GM15510 (cell line): ENCODE data around the gene PLXNA4.

ENCODE experiments used
- POLR2A ChIP-seq: IDR thresholded peaks from 3 replicates; pipeline ENCODE4 v1.6.1; 2011; ENCODE audit warnings: borderline replicate concordance; ENCODE audit not compliant: insufficient read length; ENCODE audit errors: extremely low read depth

Gene PLXNA4

DNA sequence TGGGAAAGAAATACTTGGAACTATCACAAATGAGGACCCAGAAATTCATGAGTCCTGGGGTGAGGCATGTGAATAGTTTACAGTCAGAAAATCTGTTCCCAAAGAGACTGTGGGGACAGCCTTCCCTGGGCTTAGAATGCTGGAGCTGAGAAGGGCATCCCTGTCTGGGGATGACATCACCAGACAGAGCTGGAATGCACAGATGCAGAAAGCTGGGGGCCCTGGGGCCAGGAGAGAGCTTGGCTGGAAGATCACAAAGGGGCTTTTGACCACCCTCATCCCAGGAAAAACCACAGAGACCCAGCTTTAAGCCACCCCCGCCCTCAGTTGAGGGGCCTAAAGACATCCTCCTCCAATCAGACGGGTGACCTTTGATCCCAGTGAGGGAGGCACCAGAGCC, 264.5 kb downstream of the PLXNA4 start:
- no peak for TF ChIP-seq POLR2A

DNA sequence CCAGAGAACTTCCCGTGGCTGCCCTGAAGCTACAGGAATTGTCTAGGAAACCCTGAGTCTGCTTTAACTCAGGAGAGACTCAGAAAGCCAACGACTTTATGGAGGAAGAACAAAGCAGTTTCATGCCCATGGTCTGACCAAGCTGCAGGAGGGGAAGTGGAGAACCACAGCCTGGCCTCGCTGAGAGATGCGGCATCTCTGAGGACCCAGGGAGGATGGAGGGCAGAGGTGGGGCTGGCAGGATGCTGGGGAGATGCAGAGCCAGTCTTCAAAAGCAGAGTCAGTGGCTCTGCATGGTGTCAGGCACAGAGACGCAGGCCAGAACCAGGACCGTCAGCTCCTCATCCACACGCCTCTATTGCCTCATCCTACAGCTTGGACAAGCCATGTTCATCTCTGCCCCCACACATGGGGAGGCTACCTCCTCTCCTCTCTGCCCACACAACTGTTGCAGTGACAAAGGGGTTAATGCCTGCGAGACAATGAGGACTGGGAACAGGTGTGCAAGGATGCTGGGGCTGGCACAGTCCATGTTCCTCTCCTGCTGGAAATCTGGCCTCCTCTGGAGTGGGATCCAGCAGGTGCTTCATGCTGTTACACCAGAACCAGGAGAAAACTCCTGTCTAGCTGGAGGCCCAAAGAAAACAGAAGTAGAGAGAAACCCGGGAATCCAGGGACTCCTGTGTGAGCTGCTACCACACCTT, 267.0 kb downstream of the PLXNA4 start:
- TF ChIP-seq POLR2A: no peak

DNA sequence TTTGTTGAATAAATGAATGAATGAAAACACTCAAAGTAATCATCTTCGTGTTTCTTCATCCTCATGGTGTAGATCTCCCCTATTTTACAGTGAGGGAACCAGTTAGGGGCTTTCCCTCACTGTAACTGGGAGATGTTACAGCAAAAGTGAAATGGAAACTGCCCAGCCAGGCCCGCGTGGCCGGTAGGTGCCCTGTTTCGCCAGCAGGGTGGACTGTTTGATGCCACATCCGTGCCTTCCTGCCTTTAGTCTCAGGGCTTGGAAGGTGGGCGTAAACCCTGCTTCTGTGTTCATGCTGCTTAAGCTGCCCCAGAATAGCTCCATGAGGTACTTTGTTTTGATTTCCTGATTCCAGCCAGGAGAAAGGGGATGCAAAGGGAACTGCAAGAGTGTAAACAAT, 268.8 kb downstream of the PLXNA4 start:
- no peak for TF ChIP-seq POLR2A

- no peak for TF ChIP-seq POLR2A
Measured at GRCh38 chr7:132300599-132301277, 275.5 kb downstream of the PLXNA4 start.

GRCh38 chr7:132298790-132299189, 277.5 kb downstream of the PLXNA4 start:
- no peak for TF ChIP-seq POLR2A

GRCh38 chr7:132296820-132297219, 279.4 kb downstream of the PLXNA4 start:
- no peak for TF ChIP-seq POLR2A

GRCh38 chr7:132295175-132295574, 281.1 kb downstream of the PLXNA4 start:
- TF ChIP-seq POLR2A: no peak

DNA sequence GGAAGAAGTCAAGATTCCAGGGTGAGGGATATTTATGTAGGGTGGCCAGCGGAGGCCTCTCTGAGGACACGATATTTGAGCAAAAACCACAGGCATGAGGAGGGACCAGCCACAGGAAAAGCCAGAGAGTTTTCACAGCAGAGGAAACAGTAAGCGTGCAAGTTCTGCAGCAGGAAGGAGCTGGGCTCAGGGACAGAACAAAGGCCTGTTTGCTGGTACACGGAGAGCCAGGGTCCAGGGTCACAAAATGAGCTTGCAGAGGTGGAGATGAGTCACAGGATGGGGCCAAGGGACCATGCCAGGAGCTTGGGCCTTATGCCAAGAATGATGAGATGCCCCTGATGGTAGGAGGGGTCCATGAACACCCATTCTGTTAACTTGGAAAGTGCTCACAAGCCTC, 283.5 kb downstream of the PLXNA4 start:
- no peak for TF ChIP-seq POLR2A

DNA sequence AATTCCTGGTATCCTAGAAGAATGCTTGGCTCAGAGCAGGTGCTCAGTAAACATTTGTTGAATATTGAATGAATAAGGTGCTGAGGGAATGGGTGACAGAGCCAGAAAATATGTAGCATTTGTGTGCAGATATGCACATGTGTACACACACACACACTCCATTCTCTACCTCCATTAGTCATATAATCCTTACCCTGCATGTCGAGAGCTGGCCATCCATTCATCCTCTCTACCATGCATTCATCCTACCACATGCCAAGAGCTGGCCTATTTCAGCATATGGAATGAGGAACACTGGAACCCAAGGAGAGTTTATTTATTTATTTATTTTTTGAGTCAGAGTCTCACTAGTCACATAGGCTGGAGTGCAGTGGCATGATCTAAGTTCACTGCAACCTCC, 284.8 kb downstream of the PLXNA4 start:
- no peak for TF ChIP-seq POLR2A

- no peak for TF ChIP-seq POLR2A
Measured at GRCh38 chr7:132290021-132290420, 286.2 kb downstream of the PLXNA4 start.

DNA sequence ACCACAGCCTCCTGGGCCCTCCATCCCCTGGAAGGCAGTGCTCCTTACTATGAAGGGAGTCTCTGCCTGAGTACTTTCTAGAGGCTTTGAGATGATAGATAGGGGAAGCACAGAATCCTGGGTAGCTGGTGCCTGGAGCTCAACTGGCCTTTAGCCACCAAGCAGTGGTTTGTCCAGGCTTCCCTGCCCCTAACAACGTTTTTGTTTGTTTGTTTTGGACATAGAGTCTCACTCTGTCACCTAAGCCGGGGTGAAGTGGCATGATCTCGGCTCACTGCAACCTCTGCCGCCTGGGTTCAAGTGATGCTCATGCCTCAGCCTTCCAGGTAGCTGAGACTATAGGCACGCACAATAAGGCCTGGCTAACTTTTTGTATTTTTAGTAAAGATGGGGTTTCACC, 289.4 kb downstream of the PLXNA4 start:
- TF ChIP-seq POLR2A: no peak

DNA sequence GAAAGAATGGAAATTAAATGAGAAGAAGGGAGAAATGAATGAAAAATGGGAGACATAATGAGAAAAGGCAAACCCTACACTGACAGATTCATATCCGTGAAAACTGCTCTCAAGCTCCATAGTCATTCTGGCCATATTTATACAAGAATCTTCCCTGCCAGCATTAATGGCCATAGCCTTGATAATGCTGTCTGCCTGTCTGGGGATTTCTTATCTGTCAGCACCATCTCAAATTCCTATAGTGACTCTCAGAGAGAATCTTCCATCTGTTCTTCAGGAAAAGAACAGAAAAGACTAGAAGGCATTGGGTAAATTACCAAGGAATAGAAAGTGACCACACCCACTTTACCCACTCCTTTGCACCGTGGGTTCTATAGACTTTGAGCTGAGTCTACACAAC, 295.9 kb downstream of the PLXNA4 start:
- TF ChIP-seq POLR2A: no peak

DNA sequence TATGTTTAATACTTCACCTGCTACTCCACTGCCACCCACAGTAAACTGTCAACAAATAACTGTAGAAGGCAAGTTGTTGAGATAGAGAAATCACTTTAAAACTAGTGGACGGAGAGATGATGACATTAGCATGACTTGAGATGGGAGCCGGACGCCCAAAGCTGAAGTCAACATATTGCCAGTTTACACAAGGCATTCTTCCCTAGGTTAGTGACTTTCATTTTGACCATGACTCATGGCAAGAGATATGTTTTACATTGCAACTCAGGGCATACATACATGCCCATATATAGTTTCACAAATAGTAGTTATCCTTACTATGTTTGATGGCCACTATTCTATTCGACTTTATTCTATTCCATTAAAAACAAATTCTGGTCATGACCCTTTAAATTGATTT, 296.6 kb downstream of the PLXNA4 start:
- no peak for TF ChIP-seq POLR2A

GRCh38 chr7:132276976-132277725, 299.1 kb downstream of the PLXNA4 start:
- TF ChIP-seq POLR2A: no peak

- TF ChIP-seq POLR2A: no peak
Measured at GRCh38 chr7:132276234-132276630, 300.0 kb downstream of the PLXNA4 start.
